Loucy (cell line): Measurements from ENCODE around the gene NPBWR2.

Experiments
- H2AFZ ChIP-seq: fragments of 200-600 bp; sonication (generic); 2 replicates; pipeline ENCODE4 v1.6.0; 2016; ENCODE audit warnings: antibody characterized with exemption, mild to moderate bottlenecking, low read length, moderate library complexity
- H3F3A ChIP-seq: fragments of 200-600 bp; 2 replicates; pipeline ENCODE4 v1.6.0; 2016; ENCODE audit warnings: antibody characterized with exemption, low read depth, mild to moderate bottlenecking
- H3K27me3 ChIP-seq: fragments of 200-600 bp; sonication (generic); 2 replicates; pipeline ENCODE4 v1.6.1; 2014; ENCODE audit warnings: low read length, mild to moderate bottlenecking; ENCODE audit not compliant: insufficient read depth, poor library complexity, severe bottlenecking
- H3K36me3 ChIP-seq: fragments of 200-600 bp; sonication (generic); 2 replicates; pipeline ENCODE4 v1.6.1; 2016; ENCODE audit warnings: low read length; ENCODE audit not compliant: insufficient read depth
- H3K4me1 ChIP-seq: fragments of 200-600 bp; sonication (generic); 2 replicates; pipeline ENCODE4 v1.5.1; 2014; ENCODE audit warnings: low read length, mild to moderate bottlenecking; ENCODE audit not compliant: insufficient read depth, poor library complexity, severe bottlenecking
- H3K4me2 ChIP-seq: fragments of 200-600 bp; sonication (generic); 2 replicates; pipeline ENCODE4 v1.6.0; 2014; ENCODE audit warnings: antibody characterized with exemption, low read length, low read depth, mild to moderate bottlenecking; ENCODE audit not compliant: poor library complexity, severe bottlenecking
- H3K4me3 ChIP-seq: fragments of 200-600 bp; sonication (generic); 2 replicates; pipeline ENCODE4 v1.5.1; 2014; ENCODE audit warnings: low read length, mild to moderate bottlenecking, mixed read lengths; ENCODE audit not compliant: poor library complexity, severe bottlenecking
- H3K79me2 ChIP-seq: fragments of 200-600 bp; sonication (generic); 2 replicates; pipeline ENCODE4 v1.6.1; 2014; ENCODE audit warnings: low read length; ENCODE audit not compliant: insufficient read depth
- H3K9ac ChIP-seq: fragments of 200-600 bp; sonication (generic); 2 replicates; pipeline ENCODE4 v1.6.0; 2014; ENCODE audit warnings: mild to moderate bottlenecking, low read depth, low read length, moderate library complexity; ENCODE audit not compliant: poor library complexity, severe bottlenecking
- H3K9me2 ChIP-seq: fragments of 200-600 bp; sonication (generic); replicated peaks from 2 replicates; pipeline ENCODE4 v1.6.1; 2016; ENCODE audit warnings: low read depth, low read length, mixed read lengths
- H3K9me3 ChIP-seq: fragments of 200-600 bp; sonication (generic); 2 replicates; pipeline ENCODE4 v1.6.1; 2014; ENCODE audit warnings: mild to moderate bottlenecking, antibody characterized with exemption, low read length, low read depth; ENCODE audit not compliant: insufficient read depth
- H4K20me1 ChIP-seq: fragments of 200-600 bp; sonication (generic); 2 replicates; pipeline ENCODE4 v1.6.0; 2014; ENCODE audit warnings: antibody characterized with exemption, low read length, mild to moderate bottlenecking; ENCODE audit not compliant: insufficient read depth, poor library complexity, severe bottlenecking
- CTCF ChIP-seq: fragments of 200-600 bp; sonication (generic); conservative IDR thresholded peaks from 2 replicates; pipeline ENCODE4 v1.5.1; 2014; ENCODE audit warnings: mild to moderate bottlenecking, antibody characterized with exemption, low read length
- EZH2phosphoT487 ChIP-seq: fragments of 200-600 bp; IDR thresholded peaks from 2 replicates; pipeline ENCODE4 v1.6.1; 2018; ENCODE audit warnings: antibody characterized with exemption, mild to moderate bottlenecking, moderate library complexity, borderline replicate concordance

The NPBWR2 gene

DNA sequence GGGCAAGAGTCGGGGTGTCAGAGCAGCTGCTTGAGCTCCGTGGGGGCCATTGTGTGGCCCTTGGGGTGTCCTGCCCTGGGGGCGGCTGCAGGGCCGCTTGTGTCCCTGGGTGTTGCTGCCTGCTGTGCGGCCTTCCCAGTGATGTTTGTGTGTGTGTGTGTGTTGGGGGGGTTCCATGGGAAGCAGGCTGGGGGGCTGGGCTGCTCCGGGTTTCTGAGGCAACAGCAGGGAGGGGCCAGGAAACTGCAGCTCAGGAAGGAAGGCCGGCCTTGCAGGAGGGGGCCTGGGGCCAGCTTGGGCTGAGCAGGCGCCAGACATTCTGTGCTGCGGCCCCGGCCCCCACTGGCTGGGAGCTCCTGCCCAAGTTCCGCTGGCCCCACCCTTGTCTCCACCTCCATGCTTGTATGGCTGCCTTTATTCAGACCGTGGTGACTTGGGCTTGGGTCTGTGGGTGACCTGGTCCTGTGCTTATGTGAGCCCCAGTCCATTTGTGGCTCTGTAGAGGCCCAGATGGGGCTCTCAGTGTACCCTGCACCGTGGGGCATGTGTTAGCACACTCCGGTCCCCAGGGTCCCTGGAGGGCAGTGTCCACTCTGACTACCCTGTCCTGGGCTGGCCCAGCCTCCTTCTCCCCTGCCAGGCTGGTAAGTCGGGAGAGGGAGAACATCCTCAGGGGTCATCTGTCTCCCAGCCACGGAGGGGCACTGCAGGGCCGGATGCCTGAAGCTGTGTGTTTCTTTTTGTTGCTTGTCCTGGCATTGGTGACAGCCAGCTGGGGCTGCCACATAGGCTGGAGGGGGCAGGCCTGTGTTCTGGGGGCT, 53.3 kb downstream of the NPBWR2 start:
- H2AFZ ChIP-seq = peak overlapping the region; percentile 19; the same call in 1 of the 2 replicates
- H3F3A ChIP-seq = no peaks in the 10 kb centered on the region
- H3K36me3 ChIP-seq = no peaks in the 10 kb centered on the region
- H3K9ac ChIP-seq = peak overlapping the region; percentile 40
- H3K4me3 ChIP-seq = no peak overlapping the region
- peaks cover 18% of the 10 kb centered on the region for H3K4me1 ChIP-seq
- H3K4me2 ChIP-seq = peak overlapping the region; percentile 44
- no peaks in the 10 kb centered on the region for H3K79me2 ChIP-seq
- no peaks in the 10 kb centered on the region for H3K9me2 ChIP-seq
- no peak for TF ChIP-seq EZH2phosphoT487
- peak; percentile 36; the same call in 1 of the 2 replicates for TF ChIP-seq CTCF
- no peaks in the 10 kb centered on the region for H4K20me1 ChIP-seq
- H3K9me3 ChIP-seq = no peaks in the 10 kb centered on the region
- H3K27me3 ChIP-seq = no peaks in the 10 kb centered on the region
